Sciatic nerve (tissue), 2 donors: Measurements from ENCODE around the gene KCNK4. TPM values are rescaled to one million over a fixed set of nuclear protein-coding genes. Genes with fewer than 3 reads are reported as not detected.
A peak's percentile ranks its signal among the peaks of the same experiment; 100 is the strongest.

Source experiments
- ATAC-seq: fragments of 200-7000 bp; cut with Tn5 transposase; one replicate; pipeline ENCODE4 v1.9.1; 2020; ENCODE audit warnings: mild to moderate bottlenecking, moderate library complexity
- DNase-seq: peaks from one replicate; pipeline ENCODE4 v3.0.0-alpha.2; 2020; ENCODE audit warnings: low spot score
- intact Hi-C: fragments of 100-400 bp; cut with DNase I; formaldehyde crosslinking; loops from one replicate; pipeline ENCODE4 v1.14.2; 2022
- total RNA-seq: library from RNA; stranded (reverse); fragmentation: NEBNext Ultra II Directional; extraction: Animal tissue kit (Norgen Biotek cat#: 25700); gene quantifications from one replicate; pipeline ENCODE4 v1.2.1, GENCODE V29; 2021
- donor health status: DM: no; HTN: no; CAD: no.
- donor health status: DM: no; HTN: no; CAD: no.

The KCNK4 gene
- total RNA-seq, 1 donor from 2014 or later, result not detected

DNA sequence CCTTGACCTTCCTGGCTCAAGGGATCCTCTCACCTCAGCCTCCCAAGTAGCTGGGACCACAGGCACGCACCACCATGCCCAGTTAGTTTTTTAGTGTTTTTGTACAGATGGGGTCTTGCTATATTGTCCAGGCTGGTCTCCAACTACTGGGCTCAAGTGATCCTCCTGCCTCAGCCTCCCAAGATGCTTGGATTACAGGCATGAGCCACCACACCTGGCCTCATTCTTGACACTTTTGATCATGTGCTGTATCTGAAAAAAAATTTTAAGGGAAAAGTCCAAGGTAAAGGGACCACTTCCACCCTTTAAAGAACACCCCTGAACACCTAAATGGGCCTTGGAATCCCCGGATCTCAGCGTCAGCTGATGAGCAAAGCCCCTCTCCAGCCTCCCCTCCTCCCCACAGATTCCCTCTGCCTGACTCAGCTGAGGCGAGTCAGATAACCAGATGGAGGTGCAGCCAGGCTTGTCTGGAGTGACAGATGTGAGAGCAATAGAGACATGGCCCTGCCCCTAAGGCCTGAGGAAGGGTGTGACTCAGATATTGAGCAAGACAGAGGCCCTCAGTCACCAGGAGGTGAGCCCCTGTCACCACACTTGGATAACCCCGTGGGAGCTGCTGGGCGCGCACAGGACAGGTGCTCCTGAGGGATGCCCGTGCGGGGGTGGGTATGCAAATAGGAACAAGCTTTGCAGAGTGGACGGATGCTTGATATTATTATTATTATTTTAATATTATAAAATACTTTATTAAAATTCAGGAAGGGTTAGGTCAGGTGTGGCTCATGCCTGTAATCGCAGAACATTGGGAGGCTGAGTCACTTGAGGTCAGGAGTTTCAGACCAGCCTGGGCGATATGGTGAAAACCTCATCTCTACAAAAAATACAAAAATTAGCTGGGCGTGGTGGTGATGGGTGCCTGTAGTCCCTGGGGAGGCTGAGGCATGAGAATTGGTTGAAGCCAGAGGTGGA is 43.9 kb downstream of the KCNK4 start:
- DNase-seq (no peak), ATAC-seq (no peak)
- intact Hi-C loops, result no loop called here

DNA sequence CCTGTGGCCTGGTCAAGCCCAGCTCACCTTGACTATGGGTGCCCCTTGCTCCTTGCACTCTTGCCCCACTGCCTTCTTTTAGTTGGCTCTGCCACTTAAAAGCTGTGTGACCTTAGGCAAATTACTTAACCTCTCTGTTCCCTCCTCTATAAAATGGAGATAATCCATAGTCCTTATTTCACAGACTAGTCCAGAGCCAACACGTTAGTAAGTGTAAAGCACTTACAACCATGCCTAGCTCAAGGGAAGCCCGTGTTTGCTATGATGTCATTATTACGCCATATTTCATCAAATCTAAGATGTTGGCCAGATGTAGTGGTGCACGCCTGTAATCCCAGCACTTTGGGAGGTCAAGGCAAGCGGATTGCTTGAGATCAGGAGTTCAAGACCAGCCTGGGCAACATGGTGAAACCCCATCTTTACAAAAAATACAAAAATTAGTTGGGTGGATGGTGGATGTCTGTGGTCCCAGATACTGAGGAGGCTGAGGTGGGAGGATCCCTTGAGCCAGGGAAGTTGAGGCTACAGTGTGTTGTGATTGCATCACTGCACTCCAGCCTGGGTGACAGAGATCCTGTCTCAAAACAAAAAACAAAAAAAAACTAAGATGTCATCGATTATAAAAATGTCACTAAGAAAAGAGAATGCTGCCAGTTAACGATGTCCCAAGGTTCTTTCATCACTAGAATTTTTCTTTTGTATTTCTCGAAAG is 46.6 kb downstream of the KCNK4 start:
- intact Hi-C loops, result no loop called here
- DNase-seq (no peak), ATAC-seq (no peak)

DNA sequence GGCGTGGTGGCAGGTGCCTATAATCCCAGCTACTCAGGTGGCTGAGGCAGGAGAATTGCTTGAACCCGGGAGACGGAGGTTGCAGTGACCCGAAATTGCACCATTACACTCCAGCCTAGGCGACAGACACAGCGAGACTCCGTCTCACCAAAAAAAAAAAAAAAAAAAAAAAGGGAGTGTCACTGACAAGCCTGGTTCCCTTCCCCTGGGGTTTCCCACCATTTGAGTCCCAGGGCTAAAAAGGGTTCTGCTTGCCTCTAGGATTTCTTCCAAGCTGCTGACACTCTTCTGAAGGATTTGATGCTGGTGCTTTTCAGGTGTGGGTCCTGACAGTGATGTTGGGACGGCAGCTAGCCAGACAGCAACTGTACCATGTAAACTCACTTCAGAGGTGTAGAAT is 47.6 kb downstream of the KCNK4 start:
- intact Hi-C loops, result no loop called here
- no peak for DNase-seq
- no peak for ATAC-seq

DNA sequence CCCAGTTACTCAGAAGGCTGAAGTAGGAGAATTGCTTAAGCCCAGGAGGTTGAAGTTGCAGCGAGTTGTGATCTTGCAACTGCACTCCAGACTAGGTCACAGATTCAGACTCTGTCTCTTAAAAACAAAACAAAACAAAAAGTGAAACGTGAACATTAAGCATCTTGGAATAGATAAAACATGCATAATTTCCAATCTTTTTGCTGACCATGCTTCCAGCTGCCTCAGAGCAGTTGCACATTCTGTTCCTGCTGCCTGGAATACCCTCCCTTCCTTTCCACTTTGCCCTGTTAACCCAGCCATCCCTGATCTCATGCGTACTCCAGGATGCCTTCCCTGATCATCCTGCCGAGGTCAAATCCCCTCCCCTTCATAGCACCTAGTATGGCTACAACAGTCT is 48.2 kb downstream of the KCNK4 start:
- ATAC-seq (no peak), DNase-seq (no peak)
- intact Hi-C loops, result no loop called here

DNA sequence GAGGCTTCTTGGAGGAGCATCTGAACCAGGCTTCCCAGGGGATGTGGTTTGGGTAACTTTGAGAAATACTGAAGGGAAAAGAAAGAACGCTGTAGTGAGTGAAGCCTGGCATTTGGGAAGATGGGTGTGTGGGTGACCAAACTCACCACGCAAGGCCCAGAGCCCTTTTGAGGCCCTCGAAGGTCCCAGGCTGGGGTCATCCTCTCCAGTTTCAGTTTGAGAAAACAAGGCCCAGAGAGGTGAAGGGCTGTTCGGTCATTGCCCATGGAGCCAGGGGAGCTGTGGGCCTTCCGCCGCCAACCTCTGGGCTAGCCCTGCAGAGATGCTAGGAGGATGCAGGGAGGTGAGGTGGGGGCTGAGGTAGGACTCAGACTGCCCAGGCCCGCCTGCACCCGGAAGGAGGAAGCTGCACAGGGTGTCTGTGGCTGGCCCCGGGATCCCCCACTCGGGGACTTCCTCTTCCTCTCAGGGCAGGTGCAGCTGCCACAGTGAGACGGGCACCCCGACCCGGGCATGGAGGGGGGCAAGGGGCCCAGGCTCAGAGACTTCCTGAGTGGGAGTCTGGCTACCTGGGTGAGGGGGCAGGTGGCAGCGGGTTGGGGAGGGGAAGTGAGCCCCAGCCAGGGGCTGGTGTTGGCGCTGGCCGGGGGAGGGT is 48.8 kb downstream of the KCNK4 start, which contains the start of gene CCDC88B:
TSS of gene CCDC88B (plus strand) at position 451 of the 655 bp plus-strand sequence. CDS start at position 514, 63 bp downstream.
- intact Hi-C loops, result no loop called here
- ATAC-seq, result peak; percentile 37
- no peak for DNase-seq

DNA sequence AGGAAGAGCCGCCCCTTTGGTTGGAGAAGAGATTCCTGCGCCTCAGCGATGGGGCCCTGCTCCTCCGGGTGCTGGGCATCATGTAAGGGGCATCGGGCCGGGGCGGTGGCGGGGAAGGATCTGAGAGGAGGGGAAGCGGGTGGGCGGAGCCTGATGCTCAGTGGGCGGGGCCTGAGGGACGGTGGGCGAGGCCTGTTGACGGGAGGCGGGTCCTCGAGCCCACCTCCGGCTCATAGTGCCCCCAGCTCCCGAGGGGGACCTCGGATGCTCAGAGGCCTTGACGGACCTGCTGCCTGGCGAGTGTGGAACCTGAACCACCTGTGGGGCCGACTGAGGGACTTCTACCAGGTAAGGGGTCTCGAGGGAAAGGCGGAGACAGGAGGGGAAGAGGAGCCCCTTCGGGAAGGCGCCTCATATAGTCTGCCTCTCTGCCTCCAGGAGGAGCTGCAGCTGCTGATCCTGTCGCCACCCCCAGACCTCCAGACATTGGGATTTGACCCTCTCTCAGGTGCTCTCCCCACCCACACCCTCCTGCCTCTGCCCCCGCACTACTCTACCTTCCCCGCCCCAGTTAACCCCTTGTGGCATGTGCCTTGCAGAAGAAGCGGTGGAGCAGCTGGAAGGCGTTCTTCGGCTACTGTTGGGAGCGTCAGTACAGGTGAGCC is 49.7 kb downstream of the KCNK4 start:
- DNase-seq, result peak; percentile 78
- intact Hi-C loops, result no loop called here
- ATAC-seq, result peak; percentile 3

DNA sequence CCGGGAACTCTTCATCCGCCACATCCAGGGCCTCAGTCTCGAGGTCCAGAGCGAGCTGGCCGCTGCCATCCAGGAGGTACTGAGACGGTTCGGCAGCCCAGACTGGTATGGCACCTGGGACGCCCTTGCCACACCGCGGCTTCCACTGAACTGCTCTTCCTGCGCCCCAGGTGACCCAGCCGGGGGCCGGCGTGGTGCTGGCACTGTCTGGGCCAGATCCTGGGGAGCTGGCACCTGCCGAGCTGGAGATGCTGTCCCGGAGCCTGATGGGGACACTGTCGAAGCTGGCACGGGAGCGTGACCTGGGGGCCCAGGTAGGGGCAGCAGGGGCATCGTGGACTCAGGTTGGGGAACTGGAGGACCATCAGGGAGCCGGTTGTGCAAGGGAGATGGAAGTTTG is 50.3 kb downstream of the KCNK4 start:
- ATAC-seq, result no peak
- no peak for DNase-seq
- intact Hi-C loops, result no loop called here

DNA sequence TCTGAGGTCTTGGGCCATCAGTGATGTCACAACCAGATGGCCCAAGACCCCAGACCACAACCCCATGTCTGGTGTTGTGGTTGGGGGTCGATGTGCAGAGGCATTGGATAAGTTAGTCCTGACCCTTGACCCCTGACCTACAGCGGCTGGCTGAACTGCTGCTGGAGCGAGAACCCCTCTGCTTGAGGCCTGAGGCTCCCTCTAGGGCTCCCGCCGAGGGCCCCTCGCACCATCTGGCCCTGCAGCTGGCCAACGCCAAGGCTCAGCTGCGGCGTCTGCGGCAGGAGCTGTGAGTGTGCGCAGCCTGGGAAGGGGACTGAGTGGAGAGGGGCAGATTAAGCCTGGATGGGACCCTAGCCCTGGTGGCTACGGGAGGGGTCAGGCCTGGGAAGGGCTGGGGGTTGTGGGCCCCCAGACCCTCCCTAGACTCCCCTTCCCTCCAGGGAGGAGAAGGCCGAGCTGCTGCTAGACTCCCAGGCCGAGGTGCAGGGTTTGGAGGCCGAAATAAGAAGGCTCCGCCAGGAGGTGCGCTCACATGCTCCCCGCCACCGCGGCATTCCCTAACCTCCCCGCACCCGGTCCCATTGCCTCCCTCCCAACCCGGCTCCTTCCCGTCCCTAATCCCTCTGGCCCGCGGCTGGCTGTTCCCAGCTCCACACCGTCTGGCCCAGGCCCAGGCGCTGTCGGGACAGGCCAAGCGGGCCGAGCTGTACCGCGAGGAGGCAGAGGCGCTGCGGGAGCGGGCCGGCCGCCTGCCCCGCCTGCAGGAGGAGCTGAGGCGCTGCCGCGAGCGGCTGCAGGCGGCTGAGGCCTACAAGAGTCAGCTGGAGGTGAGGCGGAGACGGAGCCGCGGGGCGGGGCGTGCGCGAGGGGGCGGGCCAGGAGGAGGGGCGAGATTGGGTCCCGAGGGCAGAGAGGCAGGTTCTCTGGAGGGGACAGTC is 51.0 kb downstream of the KCNK4 start:
- peak; percentile 94 for DNase-seq
- intact Hi-C loops, result no loop called here
- peak; percentile 89 for ATAC-seq

DNA sequence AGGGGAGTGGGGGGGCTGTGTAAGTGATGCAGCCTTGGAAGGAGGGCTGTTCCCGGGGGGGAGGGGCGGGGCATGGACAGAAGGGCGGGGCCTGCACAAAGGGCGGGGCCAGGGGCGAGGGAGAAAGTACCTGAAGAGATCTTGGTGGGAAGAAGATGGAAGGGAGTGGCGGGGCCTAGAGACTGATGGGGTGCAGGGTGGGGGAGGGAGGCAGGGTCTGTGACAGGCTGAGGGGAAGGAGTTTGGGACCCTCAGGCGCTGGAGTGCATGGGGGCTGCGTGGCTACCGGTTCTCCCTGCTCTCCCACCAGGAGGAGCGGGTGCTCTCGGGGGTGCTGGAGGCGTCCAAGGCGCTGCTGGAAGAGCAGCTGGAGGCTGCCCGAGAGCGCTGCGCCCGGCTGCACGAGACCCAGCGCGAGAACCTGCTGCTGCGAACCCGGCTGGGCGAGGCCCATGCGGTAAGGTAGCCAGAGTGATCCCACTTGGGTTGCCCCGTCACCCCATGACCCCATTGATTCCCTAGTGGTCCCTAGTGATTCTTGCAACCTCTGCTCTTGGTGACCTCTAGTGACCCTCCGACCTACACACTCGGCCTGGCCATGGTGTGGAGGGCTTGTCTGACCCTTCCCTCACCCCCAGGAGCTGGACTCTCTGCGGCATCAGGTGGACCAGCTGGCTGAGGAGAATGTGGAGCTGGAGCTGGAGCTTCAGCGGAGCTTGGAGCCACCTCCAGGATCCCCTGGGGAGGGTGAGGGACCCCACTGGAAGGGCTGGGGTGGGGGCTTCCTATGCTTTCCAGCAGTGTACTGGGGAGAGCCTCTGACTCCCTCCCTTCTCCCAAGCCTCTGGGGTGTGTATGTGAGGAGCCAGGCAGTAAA is 52.0 kb downstream of the KCNK4 start:
- ATAC-seq, result peak; percentile 3
- DNase-seq, result no peak
- intact Hi-C loops, result no loop called here

DNA sequence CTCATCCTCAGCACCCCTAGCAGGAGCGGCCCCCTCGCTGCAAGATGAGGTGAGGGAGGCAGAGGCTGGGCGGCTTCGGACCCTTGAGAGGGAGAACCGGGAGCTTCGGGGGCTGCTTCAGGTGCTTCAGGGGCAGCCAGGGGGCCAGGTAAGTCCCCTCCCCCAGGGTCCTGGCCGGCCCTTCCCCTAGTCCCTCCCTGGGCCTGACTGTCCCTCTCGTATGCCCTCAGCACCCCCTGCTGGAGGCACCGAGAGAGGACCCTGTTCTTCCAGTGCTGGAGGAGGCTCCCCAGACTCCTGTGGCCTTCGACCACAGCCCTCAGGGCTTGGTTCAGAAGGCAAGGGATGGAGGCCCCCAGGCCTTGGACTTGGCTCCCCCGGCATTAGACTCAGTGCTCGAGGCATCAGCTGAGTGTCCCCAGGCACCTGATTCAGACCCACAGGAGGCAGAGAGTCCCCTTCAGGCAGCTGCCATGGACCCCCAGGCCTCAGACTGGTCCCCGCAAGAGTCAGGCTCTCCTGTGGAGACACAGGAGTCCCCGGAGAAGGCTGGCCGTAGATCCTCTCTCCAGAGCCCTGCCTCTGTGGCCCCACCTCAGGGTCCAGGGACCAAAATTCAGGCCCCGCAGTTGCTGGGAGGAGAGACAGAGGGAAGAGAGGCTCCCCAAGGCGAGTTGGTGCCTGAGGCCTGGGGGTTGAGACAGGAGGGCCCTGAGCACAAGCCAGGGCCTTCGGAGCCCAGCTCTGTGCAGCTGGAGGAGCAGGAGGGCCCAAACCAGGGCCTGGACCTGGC is 52.9 kb downstream of the KCNK4 start:
- ATAC-seq (no peak), DNase-seq (no peak)
- intact Hi-C loops, result no loop called here

DNA sequence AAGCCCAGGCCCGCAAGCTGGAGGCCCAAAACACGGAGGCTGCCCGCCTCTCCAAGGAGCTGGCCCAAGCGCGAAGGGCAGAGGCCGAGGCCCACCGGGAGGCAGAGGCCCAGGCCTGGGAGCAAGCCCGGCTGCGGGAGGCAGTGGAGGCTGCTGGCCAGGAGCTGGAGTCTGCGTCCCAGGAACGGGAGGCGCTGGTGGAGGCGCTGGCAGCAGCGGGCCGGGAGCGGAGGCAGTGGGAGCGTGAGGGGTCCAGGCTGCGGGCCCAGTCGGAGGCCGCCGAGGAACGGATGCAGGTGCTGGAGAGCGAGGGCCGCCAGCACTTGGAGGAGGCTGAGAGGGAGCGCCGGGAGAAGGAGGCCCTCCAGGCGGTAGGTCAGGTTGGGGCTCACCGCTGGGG is 53.7 kb downstream of the KCNK4 start:
- no peak for DNase-seq
- intact Hi-C loops, result no loop called here
- ATAC-seq, result no peak

DNA sequence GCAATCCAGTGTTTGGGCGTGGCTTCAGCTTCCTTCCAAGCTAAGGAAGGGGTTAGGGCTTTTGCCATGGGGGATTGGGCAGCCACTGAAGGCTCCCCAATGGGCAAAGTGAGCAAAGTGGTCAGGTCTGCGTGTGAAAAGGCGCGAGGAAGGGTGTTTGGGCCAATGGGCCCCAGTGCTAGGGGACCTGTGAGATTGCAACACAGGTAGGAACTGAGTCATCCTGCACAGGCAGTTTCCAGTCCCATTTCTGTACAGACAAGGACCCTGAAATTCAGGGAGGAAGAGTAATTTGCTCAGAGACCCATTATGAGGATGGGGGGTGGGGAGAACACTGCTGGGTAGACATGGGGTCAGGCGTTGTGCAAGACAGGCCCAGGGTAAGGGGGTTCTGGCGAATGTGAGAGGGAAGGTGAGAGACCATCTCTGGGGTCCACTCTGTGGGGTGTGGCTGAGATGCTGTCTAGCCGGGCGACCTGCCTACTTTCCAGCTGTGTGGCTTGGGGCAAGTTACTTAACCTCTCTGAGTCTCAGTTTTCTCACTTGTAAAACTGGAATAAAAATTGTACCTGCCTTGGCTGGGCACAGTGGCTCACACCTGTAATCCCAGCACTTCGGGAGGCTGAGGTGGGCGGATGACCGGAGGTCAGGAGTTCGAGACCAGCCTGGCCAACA is 56.2 kb downstream of the KCNK4 start:
- intact Hi-C loops, result no loop called here
- ATAC-seq (no peak), DNase-seq (no peak)

DNA sequence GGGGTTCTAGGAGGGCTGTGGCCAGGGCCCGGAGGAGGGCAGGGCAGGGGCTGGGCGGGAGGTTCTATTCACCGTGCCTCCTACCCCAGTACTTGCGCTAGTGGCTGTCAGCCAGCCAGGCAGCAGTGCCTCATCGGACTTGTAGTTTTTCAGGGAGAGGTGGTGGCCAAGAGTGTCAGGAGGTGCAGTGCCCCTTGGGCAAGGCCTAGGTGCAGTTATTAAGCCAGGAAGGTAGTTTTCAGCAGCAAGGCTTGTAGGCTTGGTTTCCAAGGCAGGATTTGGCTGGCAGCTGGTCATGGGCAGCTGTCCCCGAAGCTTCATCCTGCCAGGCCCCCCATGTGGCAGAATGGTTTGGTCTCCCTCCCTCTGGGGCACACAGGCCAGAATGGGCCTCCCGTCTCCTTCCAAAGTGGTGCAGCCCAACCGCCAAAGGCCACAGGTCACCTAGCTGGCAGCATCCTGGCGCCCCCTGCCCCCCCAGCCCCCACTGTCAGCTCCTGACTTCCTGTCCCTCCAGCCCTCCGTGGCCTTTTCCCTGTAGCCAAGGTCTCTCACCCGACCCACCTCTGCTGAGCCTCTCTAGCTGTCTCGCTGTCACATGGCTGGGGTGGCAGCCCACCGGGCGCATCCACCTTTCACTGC is 57.4 kb downstream of the KCNK4 start:
- intact Hi-C loops, result no loop called here
- ATAC-seq (no peak), DNase-seq (no peak)

DNA sequence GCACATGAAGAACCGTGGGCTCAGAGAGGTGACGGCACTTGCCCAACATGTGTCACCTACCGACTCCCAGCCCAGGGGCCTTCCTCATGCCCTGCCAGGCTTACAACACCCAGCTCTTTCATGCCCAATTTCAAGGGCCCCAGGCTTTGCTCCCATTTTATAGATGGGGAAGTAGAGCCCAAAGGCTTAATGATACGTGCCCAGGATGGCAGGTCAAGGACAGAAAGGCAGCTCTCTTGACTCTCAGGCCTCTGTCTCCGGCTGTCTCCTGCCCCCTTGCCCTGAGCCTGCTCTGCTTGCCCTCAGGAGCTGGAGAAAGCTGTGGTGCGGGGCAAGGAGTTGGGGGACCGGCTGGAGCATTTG is 57.9 kb downstream of the KCNK4 start:
- ATAC-seq, result no peak
- intact Hi-C loops, result no loop called here
- no peak for DNase-seq

DNA sequence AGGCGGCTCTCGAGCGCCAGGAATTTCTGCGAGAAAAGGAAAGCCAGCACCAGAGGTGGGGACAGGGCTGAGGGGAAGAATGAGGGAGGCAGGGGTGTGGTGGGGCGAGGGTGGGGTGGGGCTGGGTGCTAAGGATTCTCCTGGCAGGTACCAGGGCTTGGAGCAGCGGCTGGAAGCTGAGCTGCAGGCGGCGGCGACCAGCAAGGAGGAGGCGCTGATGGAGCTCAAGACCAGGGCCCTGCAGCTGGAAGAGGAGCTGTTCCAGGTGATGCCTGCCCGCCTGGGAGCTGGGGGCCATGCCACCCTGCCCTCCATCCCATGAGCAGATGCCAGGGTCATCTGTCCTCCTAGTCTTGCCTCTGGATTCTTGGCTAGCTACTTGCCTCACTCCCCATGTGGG is 58.3 kb downstream of the KCNK4 start:
- DNase-seq (no peak), ATAC-seq (no peak)
- intact Hi-C loops, result no loop called here
